Spleen (tissue), 11 donors: Measurements from ENCODE around the gene ZNF609. TPM values are rescaled to one million over a fixed set of nuclear protein-coding genes. Genes with fewer than 3 reads are reported as not detected.

ENCODE experiments used
- DNase-seq: peaks from one replicate; pipeline ENCODE4 v3.0.0-alpha.2; 2020
- H3K27ac ChIP-seq, 8 donors: fragments of 200-600 bp; sonication (generic) in 7 of 8; 1 replicate in 4 of 8; 2 replicates in 4 of 8; pipeline versions ENCODE4 v1.5.0 to v1.8.0; 2016 to 2021; ENCODE audit warnings: inconsistent platforms in 4 of 8, mild to moderate bottlenecking in 4 of 8, moderate library complexity in 1 of 8
- H3K27me3 ChIP-seq, 7 donors: fragments of 200-600 bp; sonication (generic) in 6 of 7; replicated peaks in 1 of 7; 1 replicate in 4 of 7; 2 replicates in 3 of 7; pipeline versions ENCODE4 v1.5.0 to v1.8.0; 2016 to 2021; ENCODE audit warnings: inconsistent platforms in 3 of 7, mild to moderate bottlenecking in 1 of 7
- H3K36me3 ChIP-seq, 6 donors: fragments of 200-600 bp; sonication (generic) in 5 of 6; 1 replicate in 4 of 6; 2 replicates in 2 of 6; pipeline versions ENCODE4 v1.5.0 to v1.8.0; 2016 to 2021; ENCODE audit warnings: inconsistent platforms in 2 of 6
- H3K4me1 ChIP-seq, 6 donors: fragments of 200-600 bp; sonication (generic) in 5 of 6; 1 replicate in 3 of 6; 2 replicates in 3 of 6; pipeline versions ENCODE4 v1.5.0 to v1.8.0; 2016 to 2021; ENCODE audit warnings: inconsistent platforms in 3 of 6
- H3K4me3 ChIP-seq, 8 donors: fragments of 200-600 bp; sonication (generic) in 7 of 8; 1 replicate in 4 of 8; 2 replicates in 4 of 8; pipeline versions ENCODE4 v1.5.0 to v1.8.0; 2016 to 2021; ENCODE audit warnings: inconsistent platforms in 4 of 8, mild to moderate bottlenecking in 4 of 8, moderate library complexity in 2 of 8
- H3K9me3 ChIP-seq, 8 donors: fragments of 200-600 bp; sonication (generic) in 7 of 8; 1 replicate in 4 of 8; 2 replicates in 4 of 8; pipeline versions ENCODE4 v1.5.0 to v1.8.0; 2016 to 2021; ENCODE audit warnings: inconsistent platforms in 4 of 8
- CTCF ChIP-seq, 11 experiments: fragments of 200-600 bp in 7 of 11; fragments of 450-650 bp in 4 of 11; sonication (generic) in 4 of 11; IDR thresholded peaks in 8 of 11; conservative IDR thresholded peaks in 3 of 11; 1 replicate in 7 of 11; 2 replicates in 4 of 11; pipeline versions ENCODE4 v1.4.0 to v1.8.0; 2016 to 2021; ENCODE audit warnings: antibody characterized with exemption in 11 of 11, inconsistent platforms in 4 of 11, mild to moderate bottlenecking in 1 of 11
- POLR2A ChIP-seq, 3 donors: fragments of 450-650 bp; IDR thresholded peaks; one replicate each; pipeline ENCODE4 v1.5.1; 2017; ENCODE audit warnings: antibody characterized with exemption in 3 of 3, mild to moderate bottlenecking in 1 of 3
- POLR2AphosphoS5 ChIP-seq, 3 donors: sonication (generic); formaldehyde crosslinking; IDR thresholded peaks; one replicate each; pipeline ENCODE4 v1.5.1; 2017; ENCODE audit warnings: antibody characterized with exemption in 3 of 3
- WGBS, 5 donors: extraction: QIAGEN DNeasy Blood & Tissue Kit in 3 of 5; methylation state at CpG; one replicate each; pipeline versions ENCODE4 v1.1.5 to v1.1.7; 2013 to 2018; 5-methylcytosine and 5-hydroxymethylcytosine counted together
- intact Hi-C: fragments of 100-400 bp; cut with DNase I; formaldehyde crosslinking; loops from one replicate; pipeline ENCODE4 v1.15.0; 2023; ENCODE audit warnings: low total_unique reads
- polyA plus RNA-seq, 3 donors: library from polyadenylated mRNA; stranded (reverse); fragments of 200-250 nt; gene quantifications; one replicate each; pipeline ENCODE4 v1.2.1, GENCODE V29; 2013
- total RNA-seq, 7 donors: library from RNA; depleted of rRNA in 3 of 7; stranded (reverse); fragments of >200 nt in 3 of 7; fragmentation: NEBNext Ultra II Directional in 4 of 7; extraction: Animal tissue kit (Norgen Biotek cat#: 25700) in 4 of 7; gene quantifications; one replicate each; pipeline versions ENCODE4 v1.1.0 to v1.2.1, GENCODE V29; 2016 to 2021
- donor health status: healthy with polysubstance abuse.
- donor health status: DM: no; HTN: no; CAD: no; lungs with moderate emphysema.
- donor health status: DM: no; HTN: no; CAD: no.
- donor health status: Bipolar disorder and iron deficiency.
- donor health status: healthy.
- donor health status: DM: no; HTN: no; CAD: no.
- donor health status: DM: yes; HTN: yes; CAD: no.

The ZNF609 gene
- total and polyA plus RNA-seq, 10 donors = 2.4 to 55.7 (median 38.8) TPM

- no peaks in the 10 kb centered on the region for H3K27me3 ChIP-seq
- H3K9me3 ChIP-seq = no peaks in the 10 kb centered on the region
- intact Hi-C loops = no loop called here
- TF ChIP-seq CTCF (IDR thresholded peaks at IDR 0.05 in 8 of 11, conservative IDR thresholded peaks at IDR 0.05 in 3 of 11) = no peak
- no peak for TF ChIP-seq POLR2A (IDR thresholded peaks at IDR 0.05)
- no peak for TF ChIP-seq POLR2AphosphoS5 (IDR thresholded peaks at IDR 0.05)
- WGBS, 5 donors = 51 to 94% (median 58%) methylated on average over 3 of the region's 3 CpGs
- H3K36me3 ChIP-seq = peaks cover 2 to 100% (median 71%) of the 10 kb centered on the region in 6 donors
- H3K4me1 ChIP-seq = peaks cover 0 to 73% (median 24%) of the 10 kb centered on the region in 6 donors
- peak; percentile 34 for DNase-seq
- peak overlapping the region in 3 of 8 donors; percentile 4 to 42 (median 19) for H3K27ac ChIP-seq
- no peak overlapping the region for H3K4me3 ChIP-seq
Observed at GRCh38 chr15:64683378-64683777, 223.0 kb downstream of the ZNF609 start.

- intact Hi-C loops = loop anchor here (5.0 kb wide), 1 partner anchor 42 kb away; no protein-coding TSS in a partner anchor
Observed at GRCh38 chr15:64685230-64685888, 225.0 kb downstream of the ZNF609 start.

GRCh38 chr15:64686130-64686735 lies 225.9 kb downstream of the ZNF609 start:
- Histone ChIP-seq H3K4me3 (no peak overlapping the region), H3K27me3 (no peaks in the 10 kb centered on the region), H3K9me3 (no peaks in the 10 kb centered on the region), H3K4me1 (peaks cover 0 to 96% (median 36%) of the 10 kb centered on the region in 6 donors), H3K36me3 (peaks cover 0 to 100% (median 73%) of the 10 kb centered on the region in 6 donors), H3K27ac (peak overlapping the region in 3 of 8 donors; percentile 34 to 43 (median 37))
- 71 to 73% (median 71%) methylated on average over 10 of the region's 10 CpGs for WGBS, 5 donors
- peak; percentile 55 for DNase-seq
- peak; percentile 54 to 80 (median 73) for TF ChIP-seq CTCF (IDR thresholded peaks at IDR 0.05 in 8 of 11, conservative IDR thresholded peaks at IDR 0.05 in 3 of 11)
- TF ChIP-seq POLR2AphosphoS5 (IDR thresholded peaks at IDR 0.05) = peak in 2 of 3 donors; percentile 7 to 24
- no peak for TF ChIP-seq POLR2A (IDR thresholded peaks at IDR 0.05)
- intact Hi-C loops = loop anchor here (5.0 kb wide), 1 partner anchor 41 kb away; no protein-coding TSS in a partner anchor

More at GRCh38 chr15:64685230-64685888, 225.0 kb downstream of the ZNF609 start:
- Histone ChIP-seq H3K27me3 (no peaks in the 10 kb centered on the region), H3K36me3 (peaks cover 0 to 100% (median 74%) of the 10 kb centered on the region in 6 donors), H3K27ac (peak overlapping the region in 4 of 8 donors; percentile 27 to 42 (median 36)), H3K4me3 (no peak overlapping the region), H3K9me3 (no peaks in the 10 kb centered on the region), H3K4me1 (peaks cover 0 to 90% (median 29%) of the 10 kb centered on the region in 6 donors)
- TF ChIP-seq POLR2A (IDR thresholded peaks at IDR 0.05) (no peak), POLR2AphosphoS5 (IDR thresholded peaks at IDR 0.05) (no peak), CTCF (IDR thresholded peaks at IDR 0.05 in 8 of 11, conservative IDR thresholded peaks at IDR 0.05 in 3 of 11) (no peak)
- WGBS, 5 donors = 71 to 91% (median 79%) methylated on average over 4 of the region's 4 CpGs
- peak; percentile 34 for DNase-seq

GRCh38 chr15:64687172-64687571 lies 226.8 kb downstream of the ZNF609 start:
- WGBS, 5 donors = 89 to 95% (median 94%) methylated on average over 2 of the region's 2 CpGs
- H3K36me3 ChIP-seq = peaks cover 0 to 99% (median 65%) of the 10 kb centered on the region in 6 donors
- TF ChIP-seq POLR2AphosphoS5 (IDR thresholded peaks at IDR 0.05) (no peak), CTCF (IDR thresholded peaks at IDR 0.05 in 8 of 11, conservative IDR thresholded peaks at IDR 0.05 in 3 of 11) (no peak), POLR2A (IDR thresholded peaks at IDR 0.05) (no peak)
- DNase-seq = no peak
- peaks cover 0 to 96% (median 43%) of the 10 kb centered on the region in 6 donors for H3K4me1 ChIP-seq
- H3K4me3 ChIP-seq = no peak overlapping the region
- H3K27me3 ChIP-seq = no peaks in the 10 kb centered on the region
- H3K9me3 ChIP-seq = no peaks in the 10 kb centered on the region
- H3K27ac ChIP-seq = peak overlapping the region in 5 of 8 donors; percentile 23 to 49 (median 38)
- intact Hi-C loops = loop anchor here (5.0 kb wide), 1 partner anchor 40 kb away; no protein-coding TSS in a partner anchor
